ENCODE data around the gene PROX1. TPM values are rescaled to one million over a fixed set of nuclear protein-coding genes. Genes with fewer than 3 reads are reported as not detected.

The PROX1 gene
- total RNA-seq, 4 donors from 2014 or later = 34.6 to 51.3 (median 38.4) TPM

- H3K36me3 ChIP-seq = no peaks in the 10 kb centered on the region
- H3K27ac ChIP-seq = peak overlapping the region; percentile 88 to 93 (median 92)
- WGBS, 2 donors = 38 to 54% methylated on average over 31 of the region's 31 CpGs
- peaks cover 43 to 49% of the 10 kb centered on the region in 2 donors for H3K4me1 ChIP-seq
- no peaks in the 10 kb centered on the region for H3K9me3 ChIP-seq
- H3K27me3 ChIP-seq = no peaks in the 10 kb centered on the region
- TF ChIP-seq POLR2A (IDR thresholded peaks at IDR 0.05) = no peak
- no peak for TF ChIP-seq CTCF (IDR thresholded peaks at IDR 0.05)
- DNase-seq = no peak
- intact Hi-C loops (cut with DNase I) = loop anchor here (5.0 kb wide), 1 partner anchor 49 kb away; no protein-coding TSS in a partner anchor
- no peak overlapping the region for H3K4me3 ChIP-seq (replicated peaks in 1 of 3)
Measured at GRCh38 chr1:213986020-213986924, 1.5 kb upstream of the PROX1 start.

GRCh38 chr1:213986925-213987250 is 885 bp upstream of the PROX1 start:
- Histone ChIP-seq H3K36me3 (no peaks in the 10 kb centered on the region), H3K27ac (peak overlapping the region; percentile 88 to 93 (median 92)), H3K4me3 (replicated peaks in 1 of 3) (peak overlapping the region in 1 of 3 donors; percentile 47), H3K27me3 (no peaks in the 10 kb centered on the region), H3K4me1 (peaks cover 43 to 50% of the 10 kb centered on the region in 2 donors), H3K9me3 (no peaks in the 10 kb centered on the region)
- no peak for DNase-seq
- 20 to 25% methylated on average over 6 of the region's 6 CpGs for WGBS, 2 donors
- intact Hi-C loops (cut with DNase I) = loop anchor here (5.0 kb wide), 1 partner anchor 50 kb away; no protein-coding TSS in a partner anchor
- TF ChIP-seq CTCF (IDR thresholded peaks at IDR 0.05) = no peak
- no peak for TF ChIP-seq POLR2A (IDR thresholded peaks at IDR 0.05)

- peak; percentile 94 to 95 for DNase-seq
- H3K4me3 ChIP-seq (replicated peaks in 1 of 3) = peak overlapping the region in 2 of 3 donors; percentile 47 to 56
- H3K9me3 ChIP-seq = no peaks in the 10 kb centered on the region
- WGBS, 2 donors = 0 to 1% methylated on average over 34 to 35 of the region's 35 CpGs
- intact Hi-C loops (cut with DNase I) = loop anchor here (5.0 kb wide), 1 partner anchor 50 kb away; no protein-coding TSS in a partner anchor
- no peaks in the 10 kb centered on the region for H3K36me3 ChIP-seq
- no peaks in the 10 kb centered on the region for H3K27me3 ChIP-seq
- H3K27ac ChIP-seq = peak overlapping the region; percentile 88 to 93 (median 92)
- TF ChIP-seq CTCF (IDR thresholded peaks at IDR 0.05) (no peak), POLR2A (IDR thresholded peaks at IDR 0.05) (no peak)
- H3K4me1 ChIP-seq = peaks cover 39 to 47% of the 10 kb centered on the region in 2 donors
Measured at GRCh38 chr1:213987422-213987926, 299 bp upstream of the PROX1 start.

GRCh38 chr1:213988507-213989001 is 781 bp downstream of the PROX1 start:
- H3K27ac ChIP-seq = peak overlapping the region; percentile 88 to 93 (median 92)
- peaks cover 31 to 36% of the 10 kb centered on the region in 2 donors for H3K4me1 ChIP-seq
- no peaks in the 10 kb centered on the region for H3K9me3 ChIP-seq
- H3K4me3 ChIP-seq (replicated peaks in 1 of 3) = peak overlapping the region; percentile 11 to 56 (median 47)
- peak; percentile 64 for DNase-seq
- TF ChIP-seq POLR2A (IDR thresholded peaks at IDR 0.05) (peak in 1 of 2 donors; percentile 56), CTCF (IDR thresholded peaks at IDR 0.05) (no peak)
- WGBS, 2 donors = 1% methylated on average over 17 of the region's 17 CpGs
- no peaks in the 10 kb centered on the region for H3K27me3 ChIP-seq
- intact Hi-C loops (cut with DNase I) = loop anchor here (5.0 kb wide), 1 partner anchor 51 kb away; no protein-coding TSS in a partner anchor
- H3K36me3 ChIP-seq = no peaks in the 10 kb centered on the region
